H9 (cell line): ENCODE data around the gene LYZL6. TPM values are rescaled to one million over a fixed set of nuclear protein-coding genes. Genes with fewer than 3 reads are reported as not detected.

Source experiments
- DNase-seq: peaks from one replicate; pipeline ENCODE4 v3.0.0-alpha.2; 2017
- H2AFZ ChIP-seq: one replicate; pipeline ENCODE4 v1.6.1; 2013; ENCODE audit warnings: mild to moderate bottlenecking, low read length, control low read depth, moderate library complexity
- H2AK5ac ChIP-seq: 2 replicates; pipeline ENCODE4 v1.6.1; 2013; ENCODE audit warnings: low read length, control low read depth, mixed read lengths; ENCODE audit not compliant: insufficient read length
- H2BK120ac ChIP-seq: one replicate; pipeline ENCODE4 v1.6.1; 2013; ENCODE audit warnings: low read depth, mild to moderate bottlenecking, low read length, control low read depth, inconsistent platforms; ENCODE audit not compliant: poor library complexity, severe bottlenecking
- H2BK12ac ChIP-seq: 2 replicates; pipeline ENCODE4 v1.6.1; 2013; ENCODE audit warnings: low read length, control low read depth, mixed read lengths, low read depth; ENCODE audit not compliant: insufficient read length
- H2BK15ac ChIP-seq: 2 replicates; pipeline ENCODE4 v1.6.1; 2013; ENCODE audit warnings: low read depth, low read length, control low read depth
- H2BK20ac ChIP-seq: one replicate; pipeline ENCODE4 v1.6.1; 2013; ENCODE audit warnings: low read depth, mild to moderate bottlenecking, low read length, control low read depth, inconsistent platforms; ENCODE audit not compliant: poor library complexity, severe bottlenecking
- H2BK5ac ChIP-seq: 2 replicates; pipeline ENCODE4 v1.6.1; 2013; ENCODE audit warnings: low read length, control low read depth, mixed read lengths; ENCODE audit not compliant: insufficient read length
- H3K14ac ChIP-seq: 2 replicates; pipeline ENCODE4 v1.6.1; 2013; ENCODE audit warnings: low read length, control low read depth; ENCODE audit not compliant: insufficient read depth
- H3K18ac ChIP-seq: 2 replicates; pipeline ENCODE4 v1.6.1; 2013; ENCODE audit warnings: low read depth, mild to moderate bottlenecking, mixed read lengths, low read length, control low read depth; ENCODE audit not compliant: insufficient read length
- H3K23ac ChIP-seq: 2 replicates; pipeline ENCODE4 v1.6.1; 2013; ENCODE audit warnings: low read length, control low read depth, mixed read lengths, low read depth; ENCODE audit not compliant: insufficient read length
- H3K23me2 ChIP-seq: 2 replicates; pipeline ENCODE4 v1.6.1; 2013; ENCODE audit warnings: low read depth, mild to moderate bottlenecking, mixed read lengths, low read length, control low read depth; ENCODE audit not compliant: insufficient read length, poor library complexity, severe bottlenecking
- H3K27ac ChIP-seq: 2 replicates; pipeline ENCODE4 v1.5.1; 2013; ENCODE audit warnings: low read length, control low read depth, mixed read lengths, low read depth; ENCODE audit not compliant: insufficient read length
- H3K27me3 ChIP-seq: 2 replicates; pipeline ENCODE4 v1.6.1; 2013; ENCODE audit warnings: low read length, control low read depth, inconsistent platforms; ENCODE audit not compliant: insufficient read depth
- H3K4ac ChIP-seq: 2 replicates; pipeline ENCODE4 v1.6.1; 2013; ENCODE audit warnings: low read depth, mild to moderate bottlenecking, control low read depth, inconsistent platforms, low read length, moderate library complexity
- H3K4me1 ChIP-seq: 2 replicates; pipeline ENCODE4 v1.6.1; 2013; ENCODE audit warnings: low read length, control low read depth, inconsistent platforms; ENCODE audit not compliant: insufficient read depth
- H3K4me2 ChIP-seq: 2 replicates; pipeline ENCODE4 v1.6.1; 2013; ENCODE audit warnings: low read length, control low read depth, mixed read lengths; ENCODE audit not compliant: insufficient read length, insufficient read depth
- H3K56ac ChIP-seq: 2 replicates; pipeline ENCODE4 v1.6.1; 2013; ENCODE audit warnings: low read depth, mild to moderate bottlenecking, mixed read lengths, low read length, control low read depth; ENCODE audit not compliant: insufficient read length
- H3K79me1 ChIP-seq: 2 replicates; pipeline ENCODE4 v1.6.1; 2013; ENCODE audit warnings: low read depth, mild to moderate bottlenecking, moderate library complexity, low read length, control low read depth, inconsistent platforms; ENCODE audit not compliant: insufficient read depth, poor library complexity, severe bottlenecking
- H3K79me2 ChIP-seq: 2 replicates; pipeline ENCODE4 v1.6.1; 2013; ENCODE audit warnings: low read length, control low read depth, inconsistent platforms; ENCODE audit not compliant: insufficient read depth
- H3K9ac ChIP-seq: 2 replicates; pipeline ENCODE4 v1.6.1; 2013; ENCODE audit warnings: low read length, control low read depth, mixed read lengths; ENCODE audit not compliant: insufficient read length; ENCODE audit errors: extremely low read depth
- H3K9me3 ChIP-seq: one replicate; pipeline ENCODE4 v1.6.1; 2013; ENCODE audit warnings: low read depth, low read length, inconsistent platforms; ENCODE audit not compliant: control insufficient read depth
- H3T11ph ChIP-seq: one replicate; pipeline ENCODE4 v1.6.1; 2013; ENCODE audit warnings: mild to moderate bottlenecking, low read length, control low read depth, inconsistent platforms
- H4K20me1 ChIP-seq: one replicate; pipeline ENCODE4 v1.6.1; 2013; ENCODE audit not compliant: control insufficient read depth, insufficient read length, insufficient read depth
- H4K5ac ChIP-seq: 2 replicates; pipeline ENCODE4 v1.6.1; 2013; ENCODE audit warnings: low read depth, mild to moderate bottlenecking, mixed read lengths, low read length, control low read depth; ENCODE audit not compliant: insufficient read length
- H4K8ac ChIP-seq: replicated peaks from 2 replicates; pipeline ENCODE4 v1.6.1; 2013; ENCODE audit warnings: low read length, control low read depth, mixed read lengths, low read depth; ENCODE audit not compliant: insufficient read length
- H4K91ac ChIP-seq: 2 replicates; pipeline ENCODE4 v1.6.1; 2013; ENCODE audit warnings: low read depth, mild to moderate bottlenecking, moderate library complexity, mixed read lengths, low read length, control low read depth; ENCODE audit not compliant: insufficient read length
- H3K27ac Mint-ChIP-seq, 3 experiments: 2 replicates in 2 of 3; 3 replicates in 1 of 3; pipeline ENCODE4 v1.8.0; 2020 to 2021; ENCODE audit warnings: mixed read lengths in 3 of 3, mild to moderate bottlenecking in 1 of 3, moderate library complexity in 1 of 3
- H3K27me3 Mint-ChIP-seq: 2 replicates; pipeline ENCODE4 v1.8.0; 2021; ENCODE audit warnings: low read depth, mild to moderate bottlenecking, moderate library complexity, mixed read lengths
- H3K36me3 Mint-ChIP-seq, 3 experiments: 2 replicates in 2 of 3; 3 replicates in 1 of 3; pipeline ENCODE4 v1.8.0; 2020 to 2021; ENCODE audit warnings: low read depth in 3 of 3, mixed read lengths in 3 of 3; ENCODE audit not compliant: insufficient read depth in 1 of 3
- H3K4me1 Mint-ChIP-seq, 2 experiments: 2 replicates each; pipeline ENCODE4 v1.8.0; 2020; ENCODE audit warnings: mixed read lengths in 2 of 2
- H3K4me3 Mint-ChIP-seq, 2 experiments: 2 replicates in 1 of 2; 3 replicates in 1 of 2; pipeline ENCODE4 v1.8.0; 2020 to 2021; ENCODE audit warnings: mild to moderate bottlenecking in 2 of 2, mixed read lengths in 2 of 2, moderate library complexity in 1 of 2
- H3K9me3 Mint-ChIP-seq, 2 experiments: 2 replicates in 1 of 2; 3 replicates in 1 of 2; pipeline ENCODE4 v1.8.0; 2020; ENCODE audit warnings: mild to moderate bottlenecking in 2 of 2, mixed read lengths in 2 of 2, moderate library complexity in 1 of 2
- CTCF ChIP-seq: fragments of 200-600 bp; sonication (generic); conservative IDR thresholded peaks from 3 replicates; pipeline ENCODE4 v1.8.0; 2021; ENCODE audit warnings: antibody characterized with exemption, mild to moderate bottlenecking
- WGBS: extraction: QIAGEN DNeasy Blood & Tissue Kit; methylation state at CpG from one replicate; pipeline ENCODE4 v1.1.7; 2013; ENCODE audit warnings: missing lambda C conversion rate, low lambda C conversion rate, mixed read lengths; ENCODE audit not compliant: insufficient read length; ENCODE audit errors: extremely low coverage; 5-methylcytosine and 5-hydroxymethylcytosine counted together
- total RNA-seq: library from RNA; stranded (reverse); gene quantifications from 2 replicates; pipeline ENCODE4 v1.2.1, GENCODE V29; 2021

Gene LYZL6
- total RNA-seq, 1 experiment from 2014 or later: not detected

- no peak overlapping the region for H3K23ac ChIP-seq
- H2BK20ac ChIP-seq: no peak overlapping the region
- H4K91ac ChIP-seq: no peak overlapping the region
- H3K4me1 ChIP-seq: no peaks in the 10 kb centered on the region
- no peak overlapping the region for H3K14ac ChIP-seq
- Mint-ChIP-seq H3K27ac (no peak overlapping the region), H3K9me3 (peaks cover 8 to 35% of the 10 kb centered on the region in 2 experiments), H3K4me1 (peaks cover 4 to 6% of the 10 kb centered on the region in 2 experiments), H3K4me3 (no peak overlapping the region), H3K36me3 (peaks cover 3 to 35% (median 28%) of the 10 kb centered on the region in 3 experiments), H3K27me3 (peaks cover 7% of the 10 kb centered on the region)
- TF ChIP-seq CTCF: no peak
- no peak overlapping the region for H2BK5ac ChIP-seq
- H3T11ph ChIP-seq: no peak overlapping the region
- no peak for DNase-seq
- H2BK15ac ChIP-seq: no peak overlapping the region
- H3K79me2 ChIP-seq: no peaks in the 10 kb centered on the region
- H3K9me3 ChIP-seq: no peaks in the 10 kb centered on the region
- H3K18ac ChIP-seq: no peak overlapping the region
- H2AK5ac ChIP-seq: no peak overlapping the region
- H3K4ac ChIP-seq: no peak overlapping the region
- no peak overlapping the region for H3K9ac ChIP-seq
- no peak overlapping the region for H2BK120ac ChIP-seq
- H3K27me3 ChIP-seq: no peaks in the 10 kb centered on the region
- H2BK12ac ChIP-seq: no peak overlapping the region
- no peak overlapping the region for H4K5ac ChIP-seq
- no peak overlapping the region for H4K8ac ChIP-seq
- no peak overlapping the region for H3K4me2 ChIP-seq
- no CpG with 5 or more reads among the region's 3 CpGs for WGBS
- no peaks in the 10 kb centered on the region for H3K23me2 ChIP-seq
- H4K20me1 ChIP-seq: no peaks in the 10 kb centered on the region
- no peak overlapping the region for H2AFZ ChIP-seq
- no peak overlapping the region for H3K27ac ChIP-seq
- H3K79me1 ChIP-seq: no peaks in the 10 kb centered on the region
- no peak overlapping the region for H3K56ac ChIP-seq
Observed at GRCh38 chr17:35918665-35919064, 24.8 kb downstream of the LYZL6 start.
